HepG2 (cell line): ENCODE measurements around the gene SRSF1. TPM values are rescaled to one million over a fixed set of nuclear protein-coding genes. Genes with fewer than 3 reads are reported as not detected.

ENCODE experiments used
- ARNT2 ChIP-seq: sonication (generic); formaldehyde crosslinking; IDR thresholded peaks from 2 replicates; pipeline ENCODE4 v1.8.0; 2022; ENCODE audit warnings: mild to moderate bottlenecking, low read depth, missing genetic modification reagents, moderate library complexity
- ATF7-NPFF ChIP-seq: sonication (generic); formaldehyde crosslinking; IDR thresholded peaks from 2 replicates; pipeline ENCODE4 v1.8.1; 2023; ENCODE audit warnings: mild to moderate bottlenecking, low read depth, missing genetic modification reagents, moderate library complexity
- DMAP1 ChIP-seq: IDR thresholded peaks from 2 replicates; pipeline ENCODE4 v1.6.1; 2016
- FOXO1 ChIP-seq: sonication (generic); formaldehyde crosslinking; IDR thresholded peaks from 2 replicates; pipeline ENCODE4 v1.4.0; 2020; ENCODE audit warnings: missing genetic modification reagents
- HOXA3 ChIP-seq: sonication (generic); formaldehyde crosslinking; IDR thresholded peaks from 2 replicates; pipeline ENCODE4 v1.5.0; 2020; ENCODE audit warnings: missing genetic modification reagents
- MEIS1 ChIP-seq: sonication (generic); formaldehyde crosslinking; IDR thresholded peaks from 2 replicates; pipeline ENCODE4 v1.9.0; 2021; ENCODE audit warnings: mild to moderate bottlenecking, missing genetic modification reagents, moderate library complexity, borderline replicate concordance
- NFE2L1 ChIP-seq: sonication (generic); formaldehyde crosslinking; IDR thresholded peaks from 2 replicates; pipeline ENCODE4 v1.4.0; 2020; ENCODE audit warnings: missing genetic modification reagents, mild to moderate bottlenecking, borderline replicate concordance
- NR3C1 ChIP-seq: sonication (generic); formaldehyde crosslinking; IDR thresholded peaks from 2 replicates; pipeline ENCODE4 v1.4.0; 2020; ENCODE audit warnings: missing genetic modification reagents
- PPARG ChIP-seq: conservative IDR thresholded peaks from 2 replicates; pipeline ENCODE4 v1.6.1; 2016; ENCODE audit warnings: missing biosample characterization, missing genetic modification reagents
- REPIN1 ChIP-seq: sonication (generic); formaldehyde crosslinking; IDR thresholded peaks from 2 replicates; pipeline ENCODE4 v1.8.0; 2022; ENCODE audit warnings: missing genetic modification reagents, low read depth, mild to moderate bottlenecking, borderline replicate concordance
- SATB2 ChIP-seq: sonication (generic); formaldehyde crosslinking; IDR thresholded peaks from 2 replicates; pipeline ENCODE4 v1.5.0; 2020; ENCODE audit warnings: missing genetic modification reagents
- SMAD1 ChIP-seq: sonication (generic); formaldehyde crosslinking; IDR thresholded peaks from 2 replicates; pipeline ENCODE4 v1.4.0; 2020; ENCODE audit warnings: missing genetic modification reagents, low read depth, mild to moderate bottlenecking, borderline replicate concordance
- SP4 ChIP-seq: sonication (generic); formaldehyde crosslinking; IDR thresholded peaks from 2 replicates; pipeline ENCODE4 v1.8.1; 2023; ENCODE audit warnings: mild to moderate bottlenecking, missing genetic modification reagents
- TBP ChIP-seq: sonication (generic); formaldehyde crosslinking; IDR thresholded peaks from 2 replicates; pipeline ENCODE4 v1.5.0; 2020; ENCODE audit warnings: missing genetic modification reagents
- U2AF1 ChIP-seq: fragments of 200-400 bp; formaldehyde crosslinking; optimal IDR thresholded peaks from 2 replicates; pipeline ENCODE3; 2017; ENCODE audit warnings: mild to moderate bottlenecking, low read depth, low read length
- ZMYM4 ChIP-seq: sonication (generic); formaldehyde crosslinking; IDR thresholded peaks from 2 replicates; pipeline ENCODE4 v1.8.1; 2023; ENCODE audit warnings: mild to moderate bottlenecking, missing genetic modification reagents
- ZNF34 ChIP-seq: sonication (generic); formaldehyde crosslinking; IDR thresholded peaks from 2 replicates; pipeline ENCODE4 v1.4.0; 2020; ENCODE audit warnings: mild to moderate bottlenecking, missing genetic modification reagents, borderline replicate concordance
- ZNF615 ChIP-seq: sonication (generic); formaldehyde crosslinking; IDR thresholded peaks from 2 replicates; pipeline ENCODE4 v1.5.0; 2020; ENCODE audit warnings: mild to moderate bottlenecking, missing genetic modification reagents, borderline replicate concordance
- ZNF660 ChIP-seq: sonication (generic); formaldehyde crosslinking; IDR thresholded peaks from 2 replicates; pipeline ENCODE4 v1.5.1; 2020; ENCODE audit warnings: mild to moderate bottlenecking, low read depth, missing genetic modification reagents, borderline replicate concordance
- polyA plus RNA-seq, 8 experiments: library from polyadenylated mRNA; depleted of rRNA in 3 of 8; stranded (reverse) in 7 of 8; unstranded in 1 of 8; fragments of >200 nt; fragmentation: Illumina TruSeq in 4 of 8; extraction: Trizol in 4 of 8; gene quantifications; 2 replicates each; pipeline versions ENCODE4 v1.2.1 to v1.2.3, GENCODE V29; 2011 to 2016; ENCODE audit warnings: low read depth in 4 of 8, missing spikeins in 1 of 8, mixed read lengths in 1 of 8; ENCODE audit not compliant: insufficient read depth in 1 of 8
- total RNA-seq, 5 experiments: library from RNA; depleted of rRNA; stranded (reverse); fragments of >200 nt; fragmentation: Illumina TruSeq; extraction: Trizol; gene quantifications; 2 replicates each; pipeline ENCODE4 v1.2.3, GENCODE V29; 2016; ENCODE audit warnings: low read depth in 1 of 5
- TF ChIP-seq, protein P1 (sequence below): IDR thresholded peaks from 2 replicates; pipeline ENCODE4 v1.6.1; 2016; ENCODE audit warnings: missing compliant biosample characterization, missing genetic modification reagents, borderline replicate concordance
- TF ChIP-seq, protein P2 (sequence below): sonication (generic); formaldehyde crosslinking; IDR thresholded peaks from 2 replicates; pipeline ENCODE4 v1.4.0; 2020; ENCODE audit warnings: missing genetic modification reagents
- TF ChIP-seq, protein P3 (sequence below): IDR thresholded peaks from 2 replicates; pipeline ENCODE4 v1.6.1; 2016; ENCODE audit warnings: missing biosample characterization, missing genetic modification reagents, low read depth
- TF ChIP-seq, protein P4 (sequence below): sonication (generic); formaldehyde crosslinking; IDR thresholded peaks from 2 replicates; pipeline ENCODE4 v1.5.1; 2020; ENCODE audit warnings: missing genetic modification reagents, mild to moderate bottlenecking, borderline replicate concordance
- TF ChIP-seq, protein P5 (sequence below): sonication (generic); formaldehyde crosslinking; IDR thresholded peaks from 2 replicates; pipeline ENCODE4 v1.4.0; 2020; ENCODE audit warnings: missing genetic modification reagents; ENCODE audit errors: not compliant biosample characterization

The SRSF1 gene
- total and polyA plus RNA-seq, 2 of the 13 experiments (the other 11 are each of a cell fraction or from before 2014, with no cell fraction given): 142 to 445 TPM

DNA sequence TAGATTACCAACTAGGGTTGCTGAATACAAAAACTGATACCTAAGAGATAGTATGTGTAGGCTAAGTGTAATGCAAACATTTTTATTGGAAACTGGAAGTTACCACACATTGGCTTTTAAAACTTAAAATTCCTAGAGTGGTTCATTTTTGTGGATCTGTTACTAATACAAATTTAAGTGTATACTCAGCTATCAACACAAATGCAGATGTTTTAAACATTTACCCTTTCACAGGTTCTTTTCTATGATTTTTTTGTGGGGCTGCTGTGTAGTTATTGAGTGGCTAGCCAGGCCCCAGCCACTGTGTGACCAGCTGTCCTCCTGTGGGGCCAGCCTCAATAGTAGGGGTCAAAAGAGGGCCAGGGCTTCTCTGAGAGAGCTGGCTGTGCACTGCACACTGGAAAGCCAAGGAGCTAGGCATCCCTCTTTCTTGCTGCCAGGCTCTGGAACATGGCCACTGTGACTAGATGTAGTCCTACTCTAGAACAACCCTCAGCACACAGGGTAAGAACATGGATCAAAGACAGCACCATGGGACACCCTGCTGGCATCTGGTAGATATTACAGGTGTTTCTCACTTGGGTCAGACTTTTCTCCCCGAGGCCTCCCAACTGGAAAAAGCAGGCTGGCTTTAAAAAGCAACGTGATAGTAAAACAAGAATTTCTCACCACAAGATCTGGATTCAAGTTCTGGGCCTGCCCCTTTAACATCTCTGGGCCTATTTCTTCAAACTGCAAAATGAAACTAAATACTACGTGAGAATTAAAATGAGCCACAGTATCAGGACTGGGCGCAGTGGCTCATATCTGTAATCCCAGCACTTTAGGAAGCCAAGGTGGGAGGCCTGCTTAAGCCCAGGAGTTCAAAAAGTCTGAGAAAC lies 11.7 kb downstream of the SRSF1 start (continued):
- TF ChIP-seq ZNF615 (CRISPR knock-in tag) (no peak), SMAD1 (no peak; the same call in 1 of the 2 replicates), HOXA3 (CRISPR knock-in tag) (no peak), TBP (CRISPR knock-in tag) (no peak), REPIN1 (CRISPR knock-in tag) (peak; percentile 62; the same call in 1 of the 2 replicates), SP4 (CRISPR knock-in tag) (no peak), U2AF1 (no peak), ATF7-NPFF (CRISPR knock-in tag) (0 out of 2 replicates have a peak, but pooled peaks have one; percentile 1), NR3C1 (no peak), MEIS1 (no peak), NFE2L1 (CRISPR knock-in tag) (no peak), FOXO1 (CRISPR knock-in tag) (peak; percentile 19; the same call in 1 of the 2 replicates), PPARG (peak; percentile 29; the same call in 1 of the 2 replicates), ZNF660 (CRISPR knock-in tag) (no peak), SATB2 (CRISPR knock-in tag) (no peak), ARNT2 (CRISPR knock-in tag) (no peak), ZMYM4 (peak; percentile 52), DMAP1 (no peak), ZNF34 (CRISPR knock-in tag) (no peak)
- TF ChIP-seq, protein P1, sequence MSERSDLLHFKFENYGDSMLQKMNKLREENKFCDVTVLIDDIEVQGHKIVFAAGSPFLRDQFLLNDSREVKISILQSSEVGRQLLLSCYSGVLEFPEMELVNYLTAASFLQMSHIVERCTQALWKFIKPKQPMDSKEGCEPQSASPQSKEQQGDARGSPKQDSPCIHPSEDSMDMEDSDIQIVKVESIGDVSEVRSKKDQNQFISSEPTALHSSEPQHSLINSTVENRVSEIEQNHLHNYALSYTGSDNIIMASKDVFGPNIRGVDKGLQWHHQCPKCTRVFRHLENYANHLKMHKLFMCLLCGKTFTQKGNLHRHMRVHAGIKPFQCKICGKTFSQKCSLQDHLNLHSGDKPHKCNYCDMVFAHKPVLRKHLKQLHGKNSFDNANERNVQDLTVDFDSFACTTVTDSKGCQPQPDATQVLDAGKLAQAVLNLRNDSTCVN (CRISPR knock-in tag): peak; percentile 93
- TF ChIP-seq, protein P2, sequence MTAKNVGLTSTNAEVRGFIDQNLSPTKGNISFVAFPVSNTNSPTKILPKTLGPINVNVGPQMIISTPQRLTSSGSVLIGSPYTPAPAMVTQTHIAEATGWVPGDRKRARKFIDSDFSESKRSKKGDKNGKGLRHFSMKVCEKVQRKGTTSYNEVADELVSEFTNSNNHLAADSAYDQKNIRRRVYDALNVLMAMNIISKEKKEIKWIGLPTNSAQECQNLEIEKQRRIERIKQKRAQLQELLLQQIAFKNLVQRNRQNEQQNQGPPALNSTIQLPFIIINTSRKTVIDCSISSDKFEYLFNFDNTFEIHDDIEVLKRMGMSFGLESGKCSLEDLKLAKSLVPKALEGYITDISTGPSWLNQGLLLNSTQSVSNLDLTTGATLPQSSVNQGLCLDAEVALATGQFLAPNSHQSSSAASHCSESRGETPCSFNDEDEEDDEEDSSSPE: no peak
- TF ChIP-seq, protein P3, sequence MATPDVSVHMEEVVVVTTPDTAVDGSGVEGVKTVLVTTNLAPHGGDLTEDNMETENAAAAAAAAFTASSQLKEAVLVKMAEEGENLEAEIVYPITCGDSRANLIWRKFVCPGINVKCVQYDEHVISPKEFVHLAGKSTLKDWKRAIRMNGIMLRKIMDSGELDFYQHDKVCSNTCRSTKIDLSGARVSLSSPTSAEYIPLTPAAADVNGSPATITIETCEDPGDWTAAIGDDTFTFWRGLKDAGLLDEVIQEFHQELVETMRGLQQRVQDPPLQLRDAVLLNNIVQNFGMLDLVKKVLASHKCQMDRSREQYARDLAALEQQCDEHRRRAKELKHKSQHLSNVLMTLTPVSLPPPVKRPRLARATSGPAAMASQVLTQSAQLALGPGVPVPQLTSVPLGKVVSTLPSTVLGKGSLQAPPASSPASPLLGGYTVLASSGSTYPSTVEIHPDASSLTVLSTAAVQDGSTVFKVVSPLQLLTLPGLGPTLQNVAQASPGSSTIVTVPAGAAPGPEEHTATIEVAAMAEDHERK: no peak
- TF ChIP-seq, protein P4, sequence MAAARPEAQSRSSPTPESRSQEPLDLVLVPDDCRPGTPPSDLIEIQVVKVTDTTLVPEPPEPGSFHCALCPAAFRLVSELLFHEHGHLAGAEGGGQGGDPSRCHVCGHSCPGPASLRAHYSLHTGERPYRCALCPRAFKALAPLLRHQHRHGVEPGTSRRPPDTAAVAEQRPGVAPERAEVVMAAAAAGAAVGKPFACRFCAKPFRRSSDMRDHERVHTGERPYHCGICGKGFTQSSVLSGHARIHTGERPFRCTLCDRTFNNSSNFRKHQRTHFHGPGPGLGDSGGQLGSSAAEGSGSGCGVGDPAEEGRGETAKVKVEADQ: peak; percentile 52; the same call in 1 of the 2 replicates
- TF ChIP-seq, protein P5, sequence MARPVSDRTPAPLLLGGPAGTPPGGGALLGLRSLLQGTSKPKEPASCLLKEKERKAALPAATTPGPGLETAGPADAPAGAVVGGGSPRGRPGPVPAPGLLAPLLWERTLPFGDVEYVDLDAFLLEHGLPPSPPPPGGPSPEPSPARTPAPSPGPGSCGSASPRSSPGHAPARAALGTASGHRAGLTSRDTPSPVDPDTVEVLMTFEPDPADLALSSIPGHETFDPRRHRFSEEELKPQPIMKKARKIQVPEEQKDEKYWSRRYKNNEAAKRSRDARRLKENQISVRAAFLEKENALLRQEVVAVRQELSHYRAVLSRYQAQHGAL (CRISPR knock-in tag): no peak
